Ascending aorta (tissue), 2 donors: ENCODE data around the gene MESP2. TPM values are rescaled to one million over a fixed set of nuclear protein-coding genes. Genes with fewer than 3 reads are reported as not detected.

ENCODE experiments used
- DNase-seq, 2 donors: peaks; one replicate each; pipeline ENCODE4 v3.0.0-alpha.2; 2019; ENCODE audit warnings: low spot score in 2 of 2
- H3K27ac ChIP-seq, 2 donors: fragments of 200-600 bp; sonication (generic); one replicate each; pipeline ENCODE4 v1.5.1; 2016 to 2017; ENCODE audit warnings: mild to moderate bottlenecking in 1 of 2
- H3K27me3 ChIP-seq: fragments of 200-600 bp; sonication (generic); one replicate; pipeline ENCODE4 v1.5.1; 2017
- H3K36me3 ChIP-seq, 2 donors: fragments of 200-600 bp; sonication (generic); one replicate each; pipeline ENCODE4 v1.5.1; 2016
- H3K4me1 ChIP-seq, 2 donors: fragments of 200-600 bp; sonication (generic); one replicate each; pipeline ENCODE4 v1.5.1; 2016 to 2017; ENCODE audit warnings: mild to moderate bottlenecking in 1 of 2
- H3K4me3 ChIP-seq, 2 donors: fragments of 200-600 bp; sonication (generic); one replicate each; pipeline ENCODE4 v1.5.1; 2016 to 2017; ENCODE audit warnings: mild to moderate bottlenecking in 1 of 2
- H3K9me3 ChIP-seq, 2 donors: fragments of 200-600 bp; sonication (generic); one replicate each; pipeline ENCODE4 v1.5.1; 2016
- CTCF ChIP-seq, 3 experiments: fragments of 200-600 bp in 2 of 3; fragments of 450-650 bp in 1 of 3; sonication (generic) in 2 of 3; IDR thresholded peaks; one replicate each; pipeline ENCODE4 v1.5.1; 2016 to 2019; ENCODE audit warnings: antibody characterized with exemption in 3 of 3, mild to moderate bottlenecking in 1 of 3, moderate library complexity in 1 of 3
- intact Hi-C: fragments of 100-400 bp; cut with DNase I; formaldehyde crosslinking; loops from one replicate; pipeline ENCODE4 v1.15.1; 2023
- total RNA-seq: library from RNA; depleted of rRNA; stranded (reverse); fragments of >200 nt; gene quantifications from one replicate; pipeline ENCODE4 v1.1.0, GENCODE V29; 2016

Gene MESP2
- total RNA-seq, 1 donor from 2014 or later, result not detected

GRCh38 chr15:89747708-89748682 is 28.1 kb upstream of the MESP2 start:
- Histone ChIP-seq H3K4me1 (peaks cover 6 to 16% of the 10 kb centered on the region in 2 donors), H3K9me3 (no peaks in the 10 kb centered on the region), H3K36me3 (no peaks in the 10 kb centered on the region), H3K4me3 (no peak overlapping the region), H3K27ac (no peak overlapping the region), H3K27me3 (no peaks in the 10 kb centered on the region)
- no peak for TF ChIP-seq CTCF (IDR thresholded peaks at IDR 0.05)
- no peak for DNase-seq
- intact Hi-C loops, result no loop called here

- no peaks in the 10 kb centered on the region for H3K27me3 ChIP-seq
- H3K4me1 ChIP-seq, result peaks cover 6 to 16% of the 10 kb centered on the region in 2 donors
- intact Hi-C loops, result no loop called here
- no peaks in the 10 kb centered on the region for H3K9me3 ChIP-seq
- no peak for TF ChIP-seq CTCF (IDR thresholded peaks at IDR 0.05)
- H3K36me3 ChIP-seq, result no peaks in the 10 kb centered on the region
- no peak overlapping the region for H3K27ac ChIP-seq
- no peak for DNase-seq
- H3K4me3 ChIP-seq, result no peak overlapping the region
Observed at GRCh38 chr15:89749054-89749453, 27.1 kb upstream of the MESP2 start.

- Histone ChIP-seq H3K36me3 (no peaks in the 10 kb centered on the region), H3K27me3 (no peaks in the 10 kb centered on the region), H3K4me1 (peaks cover 6 to 16% of the 10 kb centered on the region in 2 donors), H3K4me3 (peak overlapping the region; percentile 77 to 78), H3K9me3 (no peaks in the 10 kb centered on the region), H3K27ac (no peak overlapping the region)
- DNase-seq, result no peak
- no peak for TF ChIP-seq CTCF (IDR thresholded peaks at IDR 0.05)
- intact Hi-C loops, result no loop called here
Observed at GRCh38 chr15:89749526-89749925, 26.6 kb upstream of the MESP2 start.

GRCh38 chr15:89749951-89750559 is 26.1 kb upstream of the MESP2 start:
- intact Hi-C loops, result loop anchor here (2.0 kb wide), 1 partner anchor 103 kb away; no protein-coding TSS in a partner anchor
- Histone ChIP-seq H3K27ac (no peak overlapping the region), H3K9me3 (no peaks in the 10 kb centered on the region), H3K27me3 (no peaks in the 10 kb centered on the region), H3K4me1 (peaks cover 6 to 16% of the 10 kb centered on the region in 2 donors), H3K4me3 (peak overlapping the region; percentile 77 to 78), H3K36me3 (no peaks in the 10 kb centered on the region)
- no peak for DNase-seq
- no peak for TF ChIP-seq CTCF (IDR thresholded peaks at IDR 0.05)

GRCh38 chr15:89750560-89751542 is 25.3 kb upstream of the MESP2 start, which contains the start of gene MESP1:
Gene MESP1 (minus strand): TSS chr15:89751249. CDS start chr15:89751231, 18 bp downstream.
- Histone ChIP-seq H3K27ac (no peak within 1 kb of the TSS), H3K36me3 (no peaks in the 10 kb centered on the region), H3K4me3 (peak within 1 kb of the TSS; percentile 77 to 78), H3K4me1 (peaks cover 6 to 16% of the 10 kb centered on the region in 2 donors), H3K27me3 (no peaks in the 10 kb centered on the region), H3K9me3 (no peaks in the 10 kb centered on the region)
- intact Hi-C loops, result loop anchor here (2.0 kb wide), 1 partner anchor 104 kb away; no protein-coding TSS in a partner anchor
- TF ChIP-seq CTCF (IDR thresholded peaks at IDR 0.05), result peak; percentile 88 to 94 (median 90)
- DNase-seq, result peak; percentile 25 to 95
